Adrenal gland (tissue), 5 donors: ENCODE measurements around the gene LGALSL.

ENCODE experiments used
- CTCF ChIP-seq, 6 experiments: fragments of 450-650 bp in 4 of 6; fragments of 200-600 bp in 2 of 6; sonication (generic) in 1 of 6; IDR thresholded peaks; 1 replicate in 5 of 6; 2 replicates in 1 of 6; pipeline versions ENCODE4 v1.5.1 to v1.8.0; 2016 to 2021; ENCODE audit warnings: antibody characterized with exemption in 6 of 6, mild to moderate bottlenecking in 2 of 6, moderate library complexity in 1 of 6
- POLR2A ChIP-seq, 2 donors: fragments of 450-650 bp; IDR thresholded peaks; one replicate each; pipeline ENCODE4 v1.6.1; 2017; ENCODE audit warnings: antibody characterized with exemption in 2 of 2, mild to moderate bottlenecking in 2 of 2, moderate library complexity in 1 of 2
- donor health status: DM: no; HTN: no; CAD: no.

DNA sequence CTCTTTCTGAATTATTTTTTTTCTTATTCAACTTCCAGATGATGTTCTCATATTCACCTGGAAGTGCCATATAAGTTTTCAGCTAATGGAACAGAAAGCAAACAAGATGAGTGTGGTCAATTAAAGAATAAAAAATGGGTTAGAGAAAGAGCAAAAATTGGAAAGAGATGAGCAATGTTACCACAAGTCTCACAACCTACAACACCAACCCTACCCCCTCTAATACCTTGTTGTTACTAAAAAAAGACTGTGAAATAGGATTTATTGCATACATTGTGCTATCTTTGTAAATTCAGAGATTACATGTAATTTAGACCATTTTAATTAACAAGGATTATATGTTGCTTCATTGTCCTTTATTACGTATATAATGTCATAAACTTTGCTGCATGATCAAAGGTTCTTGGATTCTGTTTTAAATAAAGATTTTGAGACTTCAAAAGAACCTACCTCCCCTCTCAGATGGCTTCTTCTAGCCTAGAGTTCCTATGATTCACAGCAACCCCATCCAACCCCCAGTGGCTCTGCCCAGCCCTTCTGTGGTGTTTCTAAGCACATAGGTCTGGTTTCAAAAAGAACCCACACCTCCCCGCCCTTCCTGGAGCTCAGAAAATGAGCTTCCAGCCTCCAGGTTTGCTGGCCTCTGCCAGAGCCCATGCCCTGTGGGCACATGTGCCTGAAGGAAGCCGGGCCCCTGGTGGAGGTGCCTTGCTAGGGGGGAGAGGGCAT, 24.7 kb downstream of the LGALSL start:
- TF ChIP-seq POLR2A (IDR thresholded peaks at IDR 0.05) (no peak), CTCF (IDR thresholded peaks at IDR 0.05) (no peak)
